ENCODE measurements around the gene KANK3.

KANK3 gene

Small RNA genes lying within 50 kb of the gene (small RNA-seq; reads per million reads assigned to genes)
- 1.4 reads per million for gene MIR4999 (ENCODE audit: insufficient read depth)

Data from mesendoderm (in vitro differentiated cells).